Stomach (tissue), 4 donors: Measurements from ENCODE around the gene NRG2.

Source experiments
- CTCF ChIP-seq, 7 experiments: fragments of 450-650 bp in 4 of 7; fragments of 200-600 bp in 3 of 7; sonication (generic) in 3 of 7; IDR thresholded peaks; one replicate each; pipeline ENCODE4 v1.5.1; 2016 to 2019; ENCODE audit warnings: antibody characterized with exemption in 7 of 7, control low read depth in 2 of 7, mild to moderate bottlenecking in 1 of 7
- EP300 ChIP-seq: sonication (generic); formaldehyde crosslinking; IDR thresholded peaks from one replicate; pipeline ENCODE4 v1.6.1; 2017; ENCODE audit warnings: antibody characterized with exemption
- POLR2AphosphoS5 ChIP-seq, 3 donors: sonication (generic); formaldehyde crosslinking; IDR thresholded peaks; one replicate each; pipeline ENCODE4 v1.6.1; 2016; ENCODE audit warnings: antibody characterized with exemption in 3 of 3

GRCh38 chr5:140042393-140042642, 781 bp downstream of the NRG2 start:
- TF ChIP-seq POLR2AphosphoS5 (IDR thresholded peaks at IDR 0.05): no peak
- no peak for TF ChIP-seq CTCF (IDR thresholded peaks at IDR 0.05)
- TF ChIP-seq EP300: no peak
